ENCODE results near the gene IFI27L2.

Gene IFI27L2

GRCh38 chr14:94081386-94081820 lies 48.0 kb downstream of the IFI27L2 start:
- Histone ChIP-seq H4K5ac (ENCODE audit: low read length) (no peak overlapping the region), H3K4me2 (ENCODE audit: low read length) (peak overlapping the region; percentile 96), H3K79me1 (ENCODE audit: low read length) (peaks cover 27% of the 10 kb centered on the region), H3K4me1 (ENCODE audit: control insufficient read depth, low read depth, low read length) (peaks cover 13% of the 10 kb centered on the region), H2BK15ac (replicated peaks; ENCODE audit: low read depth) (no peak overlapping the region), H4K8ac (ENCODE audit: low read depth, low read length) (no peak overlapping the region), H3K27me3 (ENCODE audit: insufficient read depth, low read length, poor library complexity) (no peaks in the 10 kb centered on the region), H3K36me3 (ENCODE audit: control insufficient read depth, insufficient read depth, low read length) (peaks cover 6% of the 10 kb centered on the region), H2AK5ac (ENCODE audit: low read length) (no peak overlapping the region), H3K79me2 (ENCODE audit: control insufficient read depth, insufficient read depth, low read length) (peaks cover 37% of the 10 kb centered on the region), H3K23ac (ENCODE audit: low read length) (no peak overlapping the region), H3K56ac (ENCODE audit: low read length) (peak overlapping the region; percentile 91), H3K27ac (ENCODE audit: low read depth, low read length) (no peak overlapping the region), H2BK5ac (ENCODE audit: low read length) (no peak overlapping the region), H2BK120ac (ENCODE audit: low read depth, low read length) (no peak overlapping the region), H3K9ac (ENCODE audit: low read length) (peak overlapping the region; percentile 88), H3K18ac (ENCODE audit: low read length) (no peak overlapping the region), H3K4me3 (ENCODE audit: low read length) (peak overlapping the region; percentile 83), H3K4ac (ENCODE audit: low read depth, low read length) (no peak overlapping the region)
- no peak for DNase-seq
- WGBS (ENCODE audit: extremely low coverage, insufficient coverage, low lambda C conversion rate): no CpG with 5 or more reads among the region's 19 CpGs

GRCh38 chr14:94080621-94081385 lies 48.6 kb downstream of the IFI27L2 start, which contains the start of the genes DDX24 and IFI27L1:
Gene DDX24 (minus strand): TSS chr14:94081202. CDS start chr14:94079742, 1,460 bp downstream.
Gene IFI27L1 (plus strand): TSS chr14:94081310. CDS start chr14:94096938, 15,628 bp downstream.
- Histone ChIP-seq H3K56ac (ENCODE audit: low read length) (peak within 1 kb of the TSS; percentile 96), H3K27ac (ENCODE audit: low read depth, low read length) (peak within 1 kb of the TSS; percentile 11), H3K4me2 (ENCODE audit: low read length) (peak within 1 kb of the TSS; percentile 96), H4K8ac (ENCODE audit: low read depth, low read length) (no peak within 1 kb of the TSS), H2BK5ac (ENCODE audit: low read length) (no peak within 1 kb of the TSS), H3K27me3 (ENCODE audit: insufficient read depth, low read length, poor library complexity) (no peaks in the 10 kb centered on the region), H3K4me3 (ENCODE audit: low read length) (peak within 1 kb of the TSS; percentile 91), H3K23ac (ENCODE audit: low read length) (peak within 1 kb of the TSS; percentile 48), H3K4me1 (ENCODE audit: control insufficient read depth, low read depth, low read length) (peaks cover 13% of the 10 kb centered on the region), H2AK5ac (ENCODE audit: low read length) (no peak within 1 kb of the TSS), H3K36me3 (ENCODE audit: control insufficient read depth, insufficient read depth, low read length) (peaks cover 6% of the 10 kb centered on the region), H3K9ac (ENCODE audit: low read length) (peak within 1 kb of the TSS; percentile 95), H2BK120ac (ENCODE audit: low read depth, low read length) (no peak within 1 kb of the TSS), H4K5ac (ENCODE audit: low read length) (no peak within 1 kb of the TSS), H3K4ac (ENCODE audit: low read depth, low read length) (peak within 1 kb of the TSS; percentile 39), H3K18ac (ENCODE audit: low read length) (peak within 1 kb of the TSS; percentile 1), H3K79me1 (ENCODE audit: low read length) (peaks cover 27% of the 10 kb centered on the region), H2BK15ac (replicated peaks; ENCODE audit: low read depth) (no peak within 1 kb of the TSS), H3K79me2 (ENCODE audit: control insufficient read depth, insufficient read depth, low read length) (peaks cover 40% of the 10 kb centered on the region)
- DNase-seq: peak; percentile 95
- no CpG with 5 or more reads among the region's 77 CpGs for WGBS (ENCODE audit: extremely low coverage, insufficient coverage, low lambda C conversion rate)

GRCh38 chr14:94079891-94080620 lies 49.3 kb downstream of the IFI27L2 start:
- Histone ChIP-seq H2BK15ac (replicated peaks; ENCODE audit: low read depth) (no peak overlapping the region), H4K5ac (ENCODE audit: low read length) (no peak overlapping the region), H2BK5ac (ENCODE audit: low read length) (no peak overlapping the region), H3K4me3 (ENCODE audit: low read length) (peak overlapping the region; percentile 91), H3K4me2 (ENCODE audit: low read length) (peak overlapping the region; percentile 84), H3K36me3 (ENCODE audit: control insufficient read depth, insufficient read depth, low read length) (peaks cover 6% of the 10 kb centered on the region), H3K27ac (ENCODE audit: low read depth, low read length) (no peak overlapping the region), H3K9ac (ENCODE audit: low read length) (peak overlapping the region; percentile 95), H3K4ac (ENCODE audit: low read depth, low read length) (no peak overlapping the region), H3K79me2 (ENCODE audit: control insufficient read depth, insufficient read depth, low read length) (peaks cover 44% of the 10 kb centered on the region), H3K23ac (ENCODE audit: low read length) (no peak overlapping the region), H3K4me1 (ENCODE audit: control insufficient read depth, low read depth, low read length) (peaks cover 13% of the 10 kb centered on the region), H3K56ac (ENCODE audit: low read length) (peak overlapping the region; percentile 96), H4K8ac (ENCODE audit: low read depth, low read length) (no peak overlapping the region), H3K27me3 (ENCODE audit: insufficient read depth, low read length, poor library complexity) (no peaks in the 10 kb centered on the region), H2BK120ac (ENCODE audit: low read depth, low read length) (no peak overlapping the region), H2AK5ac (ENCODE audit: low read length) (no peak overlapping the region), H3K18ac (ENCODE audit: low read length) (no peak overlapping the region), H3K79me1 (ENCODE audit: low read length) (peaks cover 27% of the 10 kb centered on the region)
- DNase-seq: peak; percentile 30
- WGBS (ENCODE audit: extremely low coverage, insufficient coverage, low lambda C conversion rate): no CpG with 5 or more reads among the region's 15 CpGs

- Histone ChIP-seq H3K18ac (ENCODE audit: low read length) (no peak overlapping the region), H2BK15ac (replicated peaks; ENCODE audit: low read depth) (no peak overlapping the region), H3K4me2 (ENCODE audit: low read length) (no peak overlapping the region), H4K8ac (ENCODE audit: low read depth, low read length) (no peak overlapping the region), H3K36me3 (ENCODE audit: control insufficient read depth, insufficient read depth, low read length) (peaks cover 6% of the 10 kb centered on the region), H2BK120ac (ENCODE audit: low read depth, low read length) (no peak overlapping the region), H3K79me1 (ENCODE audit: low read length) (peaks cover 27% of the 10 kb centered on the region), H3K56ac (ENCODE audit: low read length) (no peak overlapping the region), H3K79me2 (ENCODE audit: control insufficient read depth, insufficient read depth, low read length) (peaks cover 53% of the 10 kb centered on the region), H2BK5ac (ENCODE audit: low read length) (no peak overlapping the region), H3K4me1 (ENCODE audit: control insufficient read depth, low read depth, low read length) (peaks cover 13% of the 10 kb centered on the region), H3K4me3 (ENCODE audit: low read length) (no peak overlapping the region), H3K27me3 (ENCODE audit: insufficient read depth, low read length, poor library complexity) (no peaks in the 10 kb centered on the region), H3K23ac (ENCODE audit: low read length) (no peak overlapping the region), H4K5ac (ENCODE audit: low read length) (no peak overlapping the region), H3K9ac (ENCODE audit: low read length) (no peak overlapping the region), H3K27ac (ENCODE audit: low read depth, low read length) (no peak overlapping the region), H3K4ac (ENCODE audit: low read depth, low read length) (no peak overlapping the region), H2AK5ac (ENCODE audit: low read length) (no peak overlapping the region)
- no peak for DNase-seq
- WGBS (ENCODE audit: extremely low coverage, insufficient coverage, low lambda C conversion rate): no CpG with 5 or more reads among the region's 5 CpGs
Measured at GRCh38 chr14:94077823-94078222, 51.6 kb downstream of the IFI27L2 start.

Measured in mesendoderm (in vitro differentiated cells).